ENCODE measurements around the gene SIPA1.
"Not testable (repeated sequence)": the region's sequence is repeated elsewhere in the genome, so short reads cannot be mapped to it uniquely, and the experiment has no call there.

DNA sequence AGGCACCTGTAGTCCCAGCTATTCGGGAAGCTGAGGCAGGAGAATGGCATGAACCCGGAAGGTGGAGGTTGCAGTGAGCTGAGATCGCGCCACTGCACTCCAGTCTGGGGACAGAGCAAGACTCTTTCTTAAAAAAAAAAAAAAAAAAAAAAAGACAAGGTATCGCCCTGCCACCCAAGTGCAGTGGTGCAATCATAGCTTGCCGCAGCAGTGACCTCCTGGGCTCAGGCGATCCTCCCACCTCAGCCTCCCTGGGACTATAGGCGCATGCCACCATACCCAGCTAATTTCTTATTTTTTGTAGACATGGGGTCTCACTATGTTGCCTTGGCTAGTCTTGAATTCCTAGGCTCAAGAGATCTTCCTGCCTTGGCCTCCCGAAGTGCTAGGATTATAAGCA, 23.0 kb downstream of the SIPA1 start:
- TF ChIP-seq, protein P1, sequence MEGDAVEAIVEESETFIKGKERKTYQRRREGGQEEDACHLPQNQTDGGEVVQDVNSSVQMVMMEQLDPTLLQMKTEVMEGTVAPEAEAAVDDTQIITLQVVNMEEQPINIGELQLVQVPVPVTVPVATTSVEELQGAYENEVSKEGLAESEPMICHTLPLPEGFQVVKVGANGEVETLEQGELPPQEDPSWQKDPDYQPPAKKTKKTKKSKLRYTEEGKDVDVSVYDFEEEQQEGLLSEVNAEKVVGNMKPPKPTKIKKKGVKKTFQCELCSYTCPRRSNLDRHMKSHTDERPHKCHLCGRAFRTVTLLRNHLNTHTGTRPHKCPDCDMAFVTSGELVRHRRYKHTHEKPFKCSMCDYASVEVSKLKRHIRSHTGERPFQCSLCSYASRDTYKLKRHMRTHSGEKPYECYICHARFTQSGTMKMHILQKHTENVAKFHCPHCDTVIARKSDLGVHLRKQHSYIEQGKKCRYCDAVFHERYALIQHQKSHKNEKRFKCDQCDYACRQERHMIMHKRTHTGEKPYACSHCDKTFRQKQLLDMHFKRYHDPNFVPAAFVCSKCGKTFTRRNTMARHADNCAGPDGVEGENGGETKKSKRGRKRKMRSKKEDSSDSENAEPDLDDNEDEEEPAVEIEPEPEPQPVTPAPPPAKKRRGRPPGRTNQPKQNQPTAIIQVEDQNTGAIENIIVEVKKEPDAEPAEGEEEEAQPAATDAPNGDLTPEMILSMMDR (IDR thresholded peaks at IDR 0.05), result not testable (repeated sequence)
- TF ChIP-seq POLR2A, POLR2AphosphoS5, EP300 (IDR thresholded peaks at IDR 0.05): not testable (repeated sequence)

All from suprapubic skin (tissue), 4 donors.